SK-N-MC (cell line): ENCODE data around the gene KRABD2.

Source experiments
- EZH2 ChIP-seq: fragments of 200-600 bp; sonication (generic); IDR thresholded peaks from one replicate; pipeline ENCODE4 v1.6.1; 2017; ENCODE audit warnings: antibody characterized with exemption
- FOXP2 ChIP-seq: optimal IDR thresholded peaks from 2 replicates; pipeline ENCODE3; 2011; ENCODE audit warnings: mild to moderate bottlenecking, moderate library complexity; ENCODE audit not compliant: insufficient read depth; ENCODE audit errors: extremely low read length, control extremely low read depth
- POLR2AphosphoS5 ChIP-seq: IDR thresholded peaks from 2 replicates; pipeline ENCODE4 v1.6.1; 2012; ENCODE audit warnings: mild to moderate bottlenecking, low read depth, low read length, borderline replicate concordance

DNA sequence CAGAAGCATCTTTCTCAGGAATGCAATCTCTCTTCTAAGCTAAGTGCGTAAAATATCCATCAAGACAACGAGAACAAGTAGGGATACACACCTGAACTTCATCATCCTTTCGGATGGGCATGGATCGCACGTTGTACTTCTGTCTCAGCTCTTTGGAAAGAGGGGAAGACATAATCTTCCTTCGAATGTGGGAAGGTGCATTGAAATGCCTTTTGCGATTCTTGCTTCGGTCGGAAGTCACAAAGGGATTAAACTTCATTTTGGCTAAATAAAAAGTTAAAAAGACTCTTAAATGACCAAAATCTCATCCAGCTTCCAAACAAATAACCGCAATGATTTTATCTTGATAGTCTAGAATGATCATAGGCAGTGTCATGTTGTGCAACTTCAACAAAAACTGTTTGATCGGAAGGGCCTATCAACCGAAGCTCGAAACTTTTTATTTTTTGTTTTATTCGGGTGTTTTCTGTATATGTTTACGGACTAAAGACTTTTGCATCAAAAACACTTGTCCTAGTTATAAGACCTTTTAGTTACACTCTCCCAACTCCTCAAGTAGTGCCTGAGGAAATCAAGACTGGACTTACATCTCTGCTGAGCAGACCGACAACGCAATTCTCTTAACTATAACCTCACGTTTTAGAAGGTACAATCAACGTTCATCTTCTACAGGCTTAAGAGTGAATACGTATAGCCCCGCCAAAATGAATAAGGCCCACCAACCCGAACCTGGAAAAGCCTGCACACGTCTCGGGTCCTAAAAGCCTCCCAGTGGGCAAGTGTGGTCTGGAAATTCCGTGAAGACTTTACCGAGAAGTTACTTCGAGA lies 5.8 kb upstream of the KRABD2 start:
- TF ChIP-seq POLR2AphosphoS5 = no peak
- no peak for TF ChIP-seq EZH2
- TF ChIP-seq FOXP2 = no peak
